Neural cell (in vitro differentiated cells): ENCODE results near the gene SLAMF7. TPM values are rescaled to one million over a fixed set of nuclear protein-coding genes. Genes with fewer than 3 reads are reported as not detected.

ENCODE experiments used
- polyA plus RNA-seq: library from polyadenylated mRNA; depleted of rRNA; stranded (reverse); fragments of >200 nt; gene quantifications from 2 replicates; pipeline ENCODE4 v1.2.3, GENCODE V29; 2014

Gene SLAMF7
- polyA plus RNA-seq, 1 donor from 2014 or later = not detected

Other genes with a start within 250 kb of the SLAMF7 start
- not detected in 2 replicates for gene SLAMF6, start 216.0 kb upstream of the SLAMF7 start, polyA plus RNA-seq
- gene CD84, start 159.8 kb upstream of the SLAMF7 start, polyA plus RNA-seq = not detected in 2 replicates
- not detected in 2 replicates for gene SLAMF1, start 92.2 kb upstream of the SLAMF7 start, polyA plus RNA-seq
- not detected in 2 replicates for gene CD48, start 27.4 kb upstream of the SLAMF7 start, polyA plus RNA-seq
- not detected in 2 replicates for gene LY9, start 56.9 kb downstream of the SLAMF7 start, polyA plus RNA-seq
- not detected in 2 replicates for gene CD244, start 123.6 kb downstream of the SLAMF7 start, polyA plus RNA-seq
- not detected in 2 replicates for gene ITLN1, start 145.9 kb downstream of the SLAMF7 start, polyA plus RNA-seq
- not detected in 2 replicates for gene ITLN2, start 215.6 kb downstream of the SLAMF7 start, polyA plus RNA-seq